Left renal pelvis (tissue), 4 donors: ENCODE measurements around the gene SMYD3. TPM values are rescaled to one million over a fixed set of nuclear protein-coding genes. Genes with fewer than 3 reads are reported as not detected.

ENCODE experiments used
- DNase-seq, 4 donors: peaks; one replicate each; pipeline ENCODE4 v3.0.0-alpha.2; 2013; ENCODE audit warnings: low read depth in 4 of 4, low spot score in 3 of 4
- polyA plus RNA-seq, 4 donors: library from polyadenylated mRNA; unstranded; fragments of 120-200 nt; gene quantifications; one replicate each; pipeline ENCODE4 v1.2.1, GENCODE V29; 2013; ENCODE audit not compliant: insufficient read length in 4 of 4

The SMYD3 gene
- polyA plus RNA-seq, 4 donors = 13.6 to 30.5 (median 25.7) TPM

DNA sequence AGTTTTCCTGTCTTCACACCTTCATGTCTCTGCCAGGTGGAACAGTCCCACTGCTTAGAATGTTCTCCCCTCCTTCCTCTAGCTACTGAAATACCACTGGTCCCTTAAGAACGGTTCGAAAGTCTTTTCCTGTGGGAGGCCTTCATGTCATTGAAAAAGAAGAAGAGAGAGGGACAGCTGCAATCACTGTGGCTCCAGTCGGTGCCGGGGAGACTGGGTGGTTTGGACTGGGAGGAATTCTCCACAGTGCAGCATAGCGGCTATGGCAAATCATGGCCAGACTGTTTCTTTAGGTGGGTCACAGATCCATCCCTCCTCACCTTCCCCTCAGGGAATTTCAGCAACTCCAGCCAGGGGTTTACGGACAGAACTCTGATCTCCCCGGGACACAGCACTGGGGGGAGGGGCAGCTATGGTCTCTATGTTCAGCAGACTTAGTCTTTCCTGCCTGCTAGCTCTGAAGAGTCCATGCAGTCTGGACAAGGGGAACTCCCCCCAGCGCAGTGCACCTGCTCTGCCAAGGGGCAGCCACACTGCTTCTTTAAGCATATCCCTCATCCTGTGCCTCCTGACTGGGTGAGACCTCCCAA lies 567.2 kb downstream of the SMYD3 start:
- DNase-seq = no peak

GRCh38 chr1:245938046-245938435 lies 569.0 kb downstream of the SMYD3 start:
- DNase-seq = no peak

GRCh38 chr1:245937316-245938045 lies 569.6 kb downstream of the SMYD3 start:
- DNase-seq = no peak

GRCh38 chr1:245934409-245934808 lies 572.7 kb downstream of the SMYD3 start:
- no peak for DNase-seq

DNA sequence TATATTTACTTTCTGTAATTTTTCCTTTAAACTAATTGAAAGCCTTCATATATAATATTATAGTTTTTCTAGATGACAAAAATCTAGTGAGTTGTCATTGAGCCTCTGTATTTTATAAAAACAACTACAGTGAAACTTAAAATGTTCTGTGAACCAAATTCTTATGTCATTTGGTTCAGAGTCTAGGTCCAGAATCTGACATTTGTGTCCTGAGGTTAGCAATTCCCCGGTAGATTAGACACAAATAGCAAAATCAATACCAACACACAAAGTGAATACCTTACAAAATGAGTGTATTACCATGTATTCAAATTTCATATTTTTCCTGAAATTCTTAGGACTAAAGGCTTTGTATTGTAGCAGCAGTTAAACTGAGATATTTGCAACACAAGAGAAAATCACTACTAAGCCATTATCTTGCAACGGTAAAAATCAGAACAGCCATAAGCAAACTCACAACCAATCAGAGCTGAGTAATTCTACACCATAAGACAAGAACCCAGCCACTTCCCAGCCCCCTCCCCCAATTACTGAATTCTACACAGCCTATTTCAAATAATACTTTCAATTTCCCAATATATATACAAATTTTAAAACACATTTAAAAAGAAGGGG lies 573.5 kb downstream of the SMYD3 start:
- no peak for DNase-seq

GRCh38 chr1:245932302-245932972 lies 574.6 kb downstream of the SMYD3 start:
- DNase-seq = no peak

GRCh38 chr1:245931450-245931849 lies 575.6 kb downstream of the SMYD3 start:
- DNase-seq = no peak

DNA sequence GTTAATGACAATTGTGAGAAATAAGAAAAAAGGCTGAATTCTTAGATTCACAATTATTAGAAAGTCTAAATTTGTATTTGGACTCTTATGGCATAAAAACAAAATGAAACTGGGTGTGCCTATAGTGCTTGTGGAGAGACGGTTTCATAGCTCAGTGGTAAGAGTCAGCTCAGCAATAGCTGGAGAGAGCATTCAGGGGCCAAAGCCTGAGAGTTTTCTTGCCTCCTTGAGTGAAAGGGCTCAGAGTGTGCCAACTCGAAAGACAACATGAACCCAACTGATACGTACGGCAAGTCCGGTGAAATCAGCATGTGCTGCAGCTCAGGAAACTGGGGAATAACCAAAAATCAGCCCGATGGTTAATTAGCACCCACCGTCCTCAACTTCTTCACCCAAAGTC lies 577.9 kb downstream of the SMYD3 start:
- no peak for DNase-seq

- peak in 2 of 4 donors; percentile 18 to 35 for DNase-seq
Measured at GRCh38 chr1:245926888-245927287, 580.2 kb downstream of the SMYD3 start.

DNA sequence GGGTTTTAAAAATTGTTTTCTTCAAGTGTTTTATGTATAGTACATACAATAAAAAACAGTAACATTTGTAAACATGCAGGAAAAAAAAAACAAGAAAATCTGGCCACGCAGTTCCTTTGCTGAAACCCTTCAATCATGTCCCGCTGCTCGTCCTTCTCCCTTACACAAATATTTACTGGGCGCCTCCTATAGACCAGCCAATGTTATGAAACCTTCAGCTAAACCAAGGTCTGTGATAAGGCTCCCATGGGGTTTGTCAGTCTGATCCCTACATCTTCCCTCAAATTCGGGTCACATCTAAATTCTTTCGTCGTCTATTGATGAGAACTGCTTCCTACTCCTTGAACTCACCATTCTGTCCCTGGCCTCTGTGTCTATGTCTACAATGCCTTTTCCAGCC lies 583.9 kb downstream of the SMYD3 start:
- DNase-seq = no peak

DNA sequence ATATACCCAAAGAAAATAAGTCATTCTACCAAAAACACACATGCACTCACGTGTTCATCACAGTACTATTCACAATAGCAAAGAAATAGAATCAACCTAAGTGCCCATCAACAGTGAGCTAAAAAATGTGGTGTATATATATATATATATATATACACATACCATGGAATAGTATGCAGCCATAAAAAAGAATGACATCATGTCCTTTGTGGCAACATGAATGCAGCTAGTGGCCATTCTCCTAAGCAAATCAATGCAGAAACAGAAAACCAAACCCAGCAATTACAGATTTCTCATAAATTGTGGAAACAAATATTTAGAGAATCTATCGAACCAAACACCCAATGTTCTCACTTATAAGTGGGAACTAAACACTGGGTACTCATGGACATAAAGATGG lies 585.7 kb downstream of the SMYD3 start:
- no peak for DNase-seq

DNA sequence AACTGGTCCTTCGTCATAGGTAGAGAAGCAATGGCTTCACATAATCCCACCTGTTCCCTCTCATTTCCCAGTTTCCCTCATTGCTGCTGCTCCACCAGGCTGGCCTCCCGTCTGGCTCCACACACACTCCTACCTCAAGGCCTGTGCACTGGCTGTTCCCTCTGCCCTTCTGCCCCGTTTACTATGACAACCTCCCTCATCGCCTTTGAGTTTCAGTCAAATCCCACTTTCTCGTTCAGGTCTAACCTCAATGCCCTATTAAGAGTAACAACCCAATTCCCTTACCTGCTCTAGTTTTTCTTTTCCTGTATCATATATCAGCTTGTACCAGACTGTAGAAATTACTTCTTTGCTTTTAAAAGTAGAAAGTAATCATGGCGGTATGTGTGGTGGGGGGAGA lies 589.7 kb downstream of the SMYD3 start:
- DNase-seq = no peak

GRCh38 chr1:245915841-245916240 lies 591.2 kb downstream of the SMYD3 start:
- DNase-seq = no peak

GRCh38 chr1:245915406-245915805 lies 591.7 kb downstream of the SMYD3 start:
- no peak for DNase-seq

DNA sequence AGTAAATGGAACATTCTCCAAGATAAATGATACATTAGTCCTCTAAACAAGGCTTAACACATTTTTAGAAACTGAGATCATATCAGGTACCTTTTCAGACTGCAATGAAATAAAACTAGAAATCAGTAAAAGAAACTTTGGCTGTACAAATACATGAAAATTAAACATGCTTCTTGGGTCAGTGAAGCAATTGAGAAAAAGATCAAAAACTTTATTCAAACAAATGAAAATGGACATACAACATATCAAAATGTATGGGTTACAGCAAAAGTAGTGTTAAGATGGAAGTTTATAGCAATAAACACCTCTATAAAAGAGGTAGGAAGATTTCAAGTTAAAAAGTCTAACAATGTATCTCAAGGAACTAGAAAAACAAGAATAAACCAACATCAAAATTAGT lies 598.5 kb downstream of the SMYD3 start:
- DNase-seq = no peak

- DNase-seq = no peak
Measured at GRCh38 chr1:245906207-245906606, 600.9 kb downstream of the SMYD3 start.

- DNase-seq = no peak
Measured at GRCh38 chr1:245903851-245904250, 603.2 kb downstream of the SMYD3 start.

- no peak for DNase-seq
Measured at GRCh38 chr1:245901565-245901964, 605.5 kb downstream of the SMYD3 start.

DNA sequence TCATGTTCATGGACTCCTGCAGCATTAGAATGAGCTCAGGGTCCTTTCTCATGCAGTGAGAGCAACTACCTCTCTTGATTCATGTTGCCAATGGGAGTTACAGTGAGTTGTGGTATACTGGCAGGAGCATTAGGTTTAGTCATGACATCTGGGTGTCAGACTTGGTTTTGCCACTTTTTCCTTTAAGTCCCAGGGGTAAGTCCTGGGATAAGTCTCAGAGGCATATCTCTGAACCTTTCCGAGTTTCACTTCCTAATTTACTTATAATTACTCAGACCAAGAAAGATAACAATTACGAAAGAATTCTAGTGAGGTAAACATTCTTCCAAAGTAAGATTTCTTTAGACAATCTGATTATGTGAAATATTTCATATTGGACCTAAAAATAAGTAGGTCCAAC lies 606.0 kb downstream of the SMYD3 start:
- DNase-seq = no peak

DNA sequence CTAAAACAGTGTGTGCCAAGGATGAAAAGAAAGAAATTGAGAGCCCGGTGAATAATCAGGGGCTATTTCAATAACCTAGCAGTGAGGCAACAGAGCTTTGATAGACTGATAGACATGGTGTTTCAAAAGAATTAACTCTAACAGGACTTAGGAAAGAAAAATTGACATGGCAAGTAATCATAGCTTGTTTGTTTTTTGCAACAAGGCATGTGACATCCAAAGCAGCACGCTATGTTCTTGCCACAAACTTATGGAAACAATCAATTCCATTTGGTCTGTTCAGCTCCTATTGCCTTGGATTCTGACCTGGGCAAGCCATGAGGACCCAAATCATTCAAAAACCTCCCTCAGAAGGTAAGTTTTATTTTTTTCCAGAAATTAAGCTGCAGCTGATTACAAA lies 608.5 kb downstream of the SMYD3 start:
- no peak for DNase-seq

GRCh38 chr1:245896258-245896657 lies 610.8 kb downstream of the SMYD3 start:
- no peak for DNase-seq
